GM12878 (cell line): ENCODE data around the gene GMCL1. TPM values are rescaled to one million over a fixed set of nuclear protein-coding genes. Genes with fewer than 3 reads are reported as not detected.

Source experiments
- CHD2 ChIP-seq: IDR thresholded peaks from 2 replicates; pipeline ENCODE4 v1.6.1; 2011; ENCODE audit warnings: low read depth, low read length, improper control_type of control experiment, borderline replicate concordance
- EED ChIP-seq: sonication (generic); IDR thresholded peaks from 2 replicates; pipeline ENCODE4 v1.6.1; 2016; ENCODE audit warnings: antibody characterized with exemption, low read depth
- HDAC2 ChIP-seq: fragments of 200-600 bp; sonication (generic); IDR thresholded peaks from 2 replicates; pipeline ENCODE4 v1.6.1; 2017
- HDGF ChIP-seq: fragments of 450-650 bp; IDR thresholded peaks from 2 replicates; pipeline ENCODE4 v1.6.1; 2016; ENCODE audit warnings: antibody characterized with exemption
- IRF4 ChIP-seq: IDR thresholded peaks from 2 replicates; pipeline ENCODE4 v1.6.1; 2011; ENCODE audit warnings: low read depth, low read length
- JUND ChIP-seq: IDR thresholded peaks from 2 replicates; pipeline ENCODE4 v1.6.1; 2012; ENCODE audit warnings: low read depth, mild to moderate bottlenecking, low read length, improper control_type of control experiment, moderate library complexity
- MEF2B ChIP-seq: fragments of 450-650 bp; IDR thresholded peaks from 2 replicates; pipeline ENCODE4 v1.6.1; 2018; ENCODE audit warnings: mild to moderate bottlenecking, moderate library complexity; ENCODE audit not compliant: partially characterized antibody, poor library complexity, severe bottlenecking
- MXI1 ChIP-seq: fragments of 150-350 bp; IDR thresholded peaks from 2 replicates; pipeline ENCODE4 v1.6.1; 2011; ENCODE audit warnings: low read depth, mild to moderate bottlenecking, inconsistent platforms, low read length, improper control_type of control experiment
- NBN ChIP-seq: fragments of 450-650 bp; IDR thresholded peaks from 2 replicates; pipeline ENCODE4 v1.6.1; 2016
- NFXL1 ChIP-seq: fragments of 450-650 bp; IDR thresholded peaks from 2 replicates; pipeline ENCODE4 v1.6.1; 2017; ENCODE audit warnings: antibody characterized with exemption, mild to moderate bottlenecking, borderline replicate concordance
- NR2F1 ChIP-seq: fragments of 450-650 bp; conservative IDR thresholded peaks from 2 replicates; pipeline ENCODE4 v1.6.1; 2017; ENCODE audit warnings: mild to moderate bottlenecking
- PAX5 ChIP-seq: IDR thresholded peaks from 2 replicates; pipeline ENCODE4 v1.6.1; 2011; ENCODE audit warnings: low read depth, low read length, borderline replicate concordance
- RAD21 ChIP-seq: IDR thresholded peaks from 2 replicates; pipeline ENCODE4 v1.6.1; 2011; ENCODE audit warnings: mild to moderate bottlenecking, low read depth, low read length, moderate library complexity; ENCODE audit not compliant: insufficient read depth
- RCOR1 ChIP-seq: conservative IDR thresholded peaks from 2 replicates; pipeline ENCODE4 v1.6.1; 2012; ENCODE audit warnings: low read depth, low read length, improper control_type of control experiment
- RELA ChIP-seq: fragments of 450-650 bp; IDR thresholded peaks from 2 replicates; pipeline ENCODE4 v1.8.0; 2014; ENCODE audit warnings: borderline replicate concordance; ENCODE audit not compliant: partially characterized antibody
- RFX5 ChIP-seq: IDR thresholded peaks from 2 replicates; pipeline ENCODE4 v1.6.1; 2011; ENCODE audit warnings: low read depth, low read length, improper control_type of control experiment
- SRF ChIP-seq, 2 experiments: IDR thresholded peaks; 2 replicates each; pipeline ENCODE4 v1.6.1; 2011; ENCODE audit warnings: low read depth in 2 of 2, low read length in 2 of 2, mild to moderate bottlenecking in 1 of 2, moderate library complexity in 1 of 2
- STAT1 ChIP-seq: fragments of 450-650 bp; conservative IDR thresholded peaks from 2 replicates; pipeline ENCODE4 v1.6.1; 2014; ENCODE audit warnings: antibody characterized with exemption, mild to moderate bottlenecking
- SUZ12 ChIP-seq: fragments of 200-600 bp; sonication (generic); IDR thresholded peaks from one replicate; pipeline ENCODE4 v1.6.1; 2018; ENCODE audit warnings: antibody characterized with exemption, mild to moderate bottlenecking; ENCODE audit not compliant: unreplicated experiment
- TARDBP ChIP-seq: IDR thresholded peaks from 2 replicates; pipeline ENCODE4 v1.6.1; 2016; ENCODE audit warnings: borderline replicate concordance
- ZBTB11 ChIP-seq: fragments of 450-650 bp; formaldehyde crosslinking; IDR thresholded peaks from 2 replicates; pipeline ENCODE4 v1.5.0; 2022; ENCODE audit warnings: mild to moderate bottlenecking, missing genetic modification characterization
- ZNF24 ChIP-seq: fragments of 450-650 bp; IDR thresholded peaks from 2 replicates; pipeline ENCODE4 v1.6.1; 2017; ENCODE audit warnings: antibody characterized with exemption, mild to moderate bottlenecking
- polyA plus RNA-seq, 11 experiments: library from polyadenylated mRNA; depleted of rRNA in 4 of 11; unstranded in 6 of 11; stranded (reverse) in 5 of 11; fragments of >200 nt; fragmentation: Nextera tagmentation in 4 of 11; fragmentation: Illumina TruSeq in 1 of 11; extraction: Ambion mirVana in 4 of 11; extraction: Trizol in 1 of 11; gene quantifications; 1 replicate in 1 of 11; 2 replicates in 10 of 11; pipeline versions ENCODE4 v1.2.1 to v1.2.3, GENCODE V29; 2011 to 2016; ENCODE audit warnings: inconsistent platforms in 2 of 11, missing spikeins in 2 of 11, low read depth in 1 of 11
- total RNA-seq, 4 experiments: library from RNA; depleted of rRNA in 3 of 4; stranded (reverse); fragments of >200 nt in 3 of 4; fragmentation: Illumina TruSeq in 1 of 4; extraction: Trizol in 1 of 4; gene quantifications; 2 replicates each; pipeline versions ENCODE4 v1.2.1 to v1.2.3, GENCODE V29; 2013 to 2021
- TF ChIP-seq, protein P1 (sequence below): IDR thresholded peaks from 2 replicates; pipeline ENCODE4 v1.6.1; 2011; ENCODE audit warnings: low read depth, mild to moderate bottlenecking, low read length, moderate library complexity, borderline replicate concordance; ENCODE audit errors: extremely low read depth
- TF ChIP-seq, protein P2 (sequence below): IDR thresholded peaks from 2 replicates; pipeline ENCODE4 v1.6.1; 2011; ENCODE audit warnings: low read depth, low read length, improper control_type of control experiment, borderline replicate concordance
- TF ChIP-seq, protein P3 (sequence below): IDR thresholded peaks from 2 replicates; pipeline ENCODE4 v1.6.1; 2012; ENCODE audit warnings: low read depth, low read length, improper control_type of control experiment

Gene GMCL1
- total and polyA plus RNA-seq, 10 of the 15 experiments (the other 5 are each of a cell fraction or from before 2014, with no cell fraction given) = 3.7 to 21.4 (median 12.3) TPM

DNA sequence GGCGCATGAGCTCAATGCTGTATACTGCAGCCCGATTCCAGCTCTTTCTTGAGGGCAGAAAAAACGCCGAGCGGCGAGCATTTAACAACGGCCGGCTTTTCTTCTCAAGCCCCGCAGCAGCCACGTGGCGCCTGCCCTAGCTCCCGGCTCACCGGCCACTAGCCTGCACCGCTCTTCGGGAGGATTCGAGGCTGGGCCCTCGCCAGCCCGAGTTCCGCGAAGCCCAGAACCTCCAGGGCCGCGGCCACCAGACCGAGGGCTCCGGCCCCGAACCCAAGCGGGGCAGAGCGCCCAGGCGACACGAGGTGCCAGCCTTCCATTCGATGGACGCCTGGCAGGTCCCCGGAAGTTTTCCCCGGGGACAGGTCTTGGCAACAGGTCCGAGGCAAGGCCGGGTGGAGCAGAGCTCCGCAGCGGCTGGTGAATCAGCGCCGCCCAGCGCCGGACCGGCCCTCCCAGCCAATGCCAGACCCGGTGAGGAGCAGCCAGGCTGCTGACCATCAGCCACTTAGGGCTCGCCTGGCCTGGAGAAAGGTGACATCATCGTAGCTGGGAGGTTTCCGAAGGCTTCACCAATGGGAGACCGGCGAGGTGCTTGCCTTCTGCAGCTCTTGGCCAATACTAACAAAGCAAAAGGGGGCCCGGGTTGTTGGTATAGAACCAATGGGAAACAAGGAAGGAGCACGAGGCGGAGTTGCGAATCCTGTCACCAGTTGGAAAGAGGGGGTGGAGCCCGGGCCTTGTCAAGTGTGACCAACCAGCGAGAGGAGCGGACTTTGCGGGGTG is 84.9 kb downstream of the GMCL1 start (continued):
- TF ChIP-seq TARDBP = no peak
- TF ChIP-seq, protein P1, sequence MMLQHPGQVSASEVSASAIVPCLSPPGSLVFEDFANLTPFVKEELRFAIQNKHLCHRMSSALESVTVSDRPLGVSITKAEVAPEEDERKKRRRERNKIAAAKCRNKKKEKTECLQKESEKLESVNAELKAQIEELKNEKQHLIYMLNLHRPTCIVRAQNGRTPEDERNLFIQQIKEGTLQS = no peak
- TF ChIP-seq MXI1 = peak; percentile 88
- TF ChIP-seq RELA = no peak
- peak; percentile 99 for TF ChIP-seq RFX5
- no peak for TF ChIP-seq SUZ12
- TF ChIP-seq NBN = no peak
- no peak; the same call in 1 of the 2 replicates for TF ChIP-seq EED
- no peak for TF ChIP-seq ZNF24
- TF ChIP-seq IRF4 = no peak
- TF ChIP-seq, protein P2, sequence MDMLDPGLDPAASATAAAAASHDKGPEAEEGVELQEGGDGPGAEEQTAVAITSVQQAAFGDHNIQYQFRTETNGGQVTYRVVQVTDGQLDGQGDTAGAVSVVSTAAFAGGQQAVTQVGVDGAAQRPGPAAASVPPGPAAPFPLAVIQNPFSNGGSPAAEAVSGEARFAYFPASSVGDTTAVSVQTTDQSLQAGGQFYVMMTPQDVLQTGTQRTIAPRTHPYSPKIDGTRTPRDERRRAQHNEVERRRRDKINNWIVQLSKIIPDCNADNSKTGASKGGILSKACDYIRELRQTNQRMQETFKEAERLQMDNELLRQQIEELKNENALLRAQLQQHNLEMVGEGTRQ = no peak; the same call in 1 of the 2 replicates
- no peak for TF ChIP-seq SRF (IDR thresholded peaks at IDR 0.05; ENCODE audit: low read depth in 2 of 2, low read length in 2 of 2)
- peak; percentile 59; the same call in 1 of the 2 replicates for TF ChIP-seq JUND
- no peak for TF ChIP-seq RCOR1
- TF ChIP-seq PAX5 = peak; percentile 45; the same call in 1 of the 2 replicates
- TF ChIP-seq RAD21 = 0 out of 2 replicates have a peak, but pooled peaks have one; percentile 1
- TF ChIP-seq, protein P3, sequence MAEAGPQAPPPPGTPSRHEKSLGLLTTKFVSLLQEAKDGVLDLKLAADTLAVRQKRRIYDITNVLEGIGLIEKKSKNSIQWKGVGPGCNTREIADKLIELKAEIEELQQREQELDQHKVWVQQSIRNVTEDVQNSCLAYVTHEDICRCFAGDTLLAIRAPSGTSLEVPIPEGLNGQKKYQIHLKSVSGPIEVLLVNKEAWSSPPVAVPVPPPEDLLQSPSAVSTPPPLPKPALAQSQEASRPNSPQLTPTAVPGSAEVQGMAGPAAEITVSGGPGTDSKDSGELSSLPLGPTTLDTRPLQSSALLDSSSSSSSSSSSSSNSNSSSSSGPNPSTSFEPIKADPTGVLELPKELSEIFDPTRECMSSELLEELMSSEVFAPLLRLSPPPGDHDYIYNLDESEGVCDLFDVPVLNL = 0 out of 2 replicates have a peak, but pooled peaks have one; percentile 24
- no peak; the same call in 1 of the 2 replicates for TF ChIP-seq HDAC2
- TF ChIP-seq STAT1 = 0 out of 2 replicates have a peak, but pooled peaks have one; percentile 71
- no peak for TF ChIP-seq ZBTB11 (CRISPR knock-in tag)
- peak; percentile 85; the same call in 1 of the 2 replicates for TF ChIP-seq CHD2
- peak; percentile 90 for TF ChIP-seq MEF2B
- TF ChIP-seq NFXL1 = no peak
- peak; percentile 38; the same call in 1 of the 2 replicates for TF ChIP-seq NR2F1
- peak; percentile 95 for TF ChIP-seq HDGF
